ENCODE results near the gene MTMR1.

DNA sequence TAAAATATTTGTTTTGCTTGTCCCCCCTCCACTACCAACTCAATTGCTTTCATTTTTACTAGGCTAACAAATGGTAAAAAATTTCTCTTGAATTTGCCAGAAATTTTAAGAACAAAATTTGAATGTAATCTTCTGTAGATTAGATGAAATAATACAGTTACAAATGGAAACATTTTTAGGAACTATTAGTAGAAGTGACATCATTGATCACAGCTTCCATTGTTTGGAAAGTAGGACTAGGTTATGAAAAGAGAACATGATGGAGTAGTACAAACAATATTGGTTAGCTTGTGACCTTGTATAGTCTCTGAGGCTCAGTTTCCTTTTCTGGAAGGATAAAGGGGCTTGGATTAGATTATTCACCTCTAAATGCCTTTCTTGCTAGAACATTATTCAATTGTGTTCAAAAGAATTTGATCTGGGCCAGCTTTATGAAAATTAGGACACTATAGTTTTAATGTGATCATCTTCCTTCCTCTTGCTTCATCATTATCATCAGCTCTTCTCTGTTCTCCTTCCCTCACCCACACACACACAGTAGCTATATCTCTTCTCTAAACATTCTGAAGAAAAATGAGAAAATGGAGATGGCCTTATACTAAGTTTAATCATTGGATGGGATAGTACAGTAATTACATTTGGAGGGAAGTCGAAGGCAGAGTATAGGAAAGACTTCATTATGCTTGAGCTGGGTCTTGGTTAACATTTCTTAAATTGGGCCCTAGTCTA is 9.9 kb downstream of the MTMR1 start:
- TF ChIP-seq, protein P1, sequence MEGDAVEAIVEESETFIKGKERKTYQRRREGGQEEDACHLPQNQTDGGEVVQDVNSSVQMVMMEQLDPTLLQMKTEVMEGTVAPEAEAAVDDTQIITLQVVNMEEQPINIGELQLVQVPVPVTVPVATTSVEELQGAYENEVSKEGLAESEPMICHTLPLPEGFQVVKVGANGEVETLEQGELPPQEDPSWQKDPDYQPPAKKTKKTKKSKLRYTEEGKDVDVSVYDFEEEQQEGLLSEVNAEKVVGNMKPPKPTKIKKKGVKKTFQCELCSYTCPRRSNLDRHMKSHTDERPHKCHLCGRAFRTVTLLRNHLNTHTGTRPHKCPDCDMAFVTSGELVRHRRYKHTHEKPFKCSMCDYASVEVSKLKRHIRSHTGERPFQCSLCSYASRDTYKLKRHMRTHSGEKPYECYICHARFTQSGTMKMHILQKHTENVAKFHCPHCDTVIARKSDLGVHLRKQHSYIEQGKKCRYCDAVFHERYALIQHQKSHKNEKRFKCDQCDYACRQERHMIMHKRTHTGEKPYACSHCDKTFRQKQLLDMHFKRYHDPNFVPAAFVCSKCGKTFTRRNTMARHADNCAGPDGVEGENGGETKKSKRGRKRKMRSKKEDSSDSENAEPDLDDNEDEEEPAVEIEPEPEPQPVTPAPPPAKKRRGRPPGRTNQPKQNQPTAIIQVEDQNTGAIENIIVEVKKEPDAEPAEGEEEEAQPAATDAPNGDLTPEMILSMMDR (IDR thresholded peaks at IDR 0.05) = no peak
- TF ChIP-seq POLR2AphosphoS5 (IDR thresholded peaks at IDR 0.05) (no peak), POLR2A (IDR thresholded peaks at IDR 0.05) (no peak), EP300 (IDR thresholded peaks at IDR 0.05) (no peak)
